KG1 (cell line): ENCODE data around the gene CMTM2.

ENCODE experiments used
- DNase-seq: peaks from one replicate; lab custom pipeline; 2025; lab: John Stamatoyannopoulos, UW

CMTM2 gene, protein sequence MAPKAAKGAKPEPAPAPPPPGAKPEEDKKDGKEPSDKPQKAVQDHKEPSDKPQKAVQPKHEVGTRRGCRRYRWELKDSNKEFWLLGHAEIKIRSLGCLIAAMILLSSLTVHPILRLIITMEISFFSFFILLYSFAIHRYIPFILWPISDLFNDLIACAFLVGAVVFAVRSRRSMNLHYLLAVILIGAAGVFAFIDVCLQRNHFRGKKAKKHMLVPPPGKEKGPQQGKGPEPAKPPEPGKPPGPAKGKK

DNA sequence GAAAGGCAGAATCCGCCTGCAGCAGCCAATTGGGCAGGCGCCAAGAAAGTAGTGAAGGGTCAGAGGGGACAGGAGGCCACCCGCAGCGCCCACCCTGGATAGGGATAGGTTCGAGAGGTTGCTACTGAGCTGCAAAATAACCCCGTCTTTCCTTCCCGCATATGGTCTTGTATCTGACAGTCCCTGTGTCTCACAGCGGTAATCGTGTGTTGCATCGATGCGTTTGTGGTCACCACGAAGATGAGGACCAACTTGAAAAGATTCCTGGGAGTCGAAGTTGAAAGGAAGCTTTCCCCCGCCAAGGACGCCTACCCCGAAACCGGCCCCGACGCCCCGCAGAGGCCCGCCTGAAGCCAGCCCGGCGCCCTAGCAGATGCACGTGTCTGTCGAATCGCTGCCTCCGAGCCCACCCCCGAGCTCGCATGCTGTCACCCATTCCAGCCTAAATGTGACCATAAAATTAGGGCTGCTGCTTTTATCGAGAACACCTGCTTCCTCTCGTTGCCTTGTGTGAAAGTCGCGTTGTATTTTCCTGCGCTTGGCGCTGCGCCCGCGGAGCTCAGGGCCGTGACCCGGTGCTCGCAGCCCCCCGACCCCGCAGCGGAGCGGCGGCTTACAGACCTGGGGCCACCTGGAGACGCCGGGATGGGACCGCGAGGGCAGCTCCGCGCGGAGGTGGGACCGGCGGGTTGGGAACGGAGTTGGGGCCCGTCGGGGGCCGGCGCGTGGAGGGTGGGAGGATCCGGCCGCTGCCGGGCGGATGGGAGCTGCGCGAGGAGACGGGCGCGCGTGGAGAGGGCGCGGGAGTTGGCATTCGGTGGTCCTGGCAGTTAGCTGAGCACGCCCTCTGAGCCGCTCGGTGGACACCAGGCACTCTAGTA, at the start of gene CMTM2:
Gene CMTM2 (plus strand): TSS at position 813 of the 881 bp plus-strand sequence. CDS start 145 bp downstream, outside the sequence.
- DNase-seq = no peak

DNA sequence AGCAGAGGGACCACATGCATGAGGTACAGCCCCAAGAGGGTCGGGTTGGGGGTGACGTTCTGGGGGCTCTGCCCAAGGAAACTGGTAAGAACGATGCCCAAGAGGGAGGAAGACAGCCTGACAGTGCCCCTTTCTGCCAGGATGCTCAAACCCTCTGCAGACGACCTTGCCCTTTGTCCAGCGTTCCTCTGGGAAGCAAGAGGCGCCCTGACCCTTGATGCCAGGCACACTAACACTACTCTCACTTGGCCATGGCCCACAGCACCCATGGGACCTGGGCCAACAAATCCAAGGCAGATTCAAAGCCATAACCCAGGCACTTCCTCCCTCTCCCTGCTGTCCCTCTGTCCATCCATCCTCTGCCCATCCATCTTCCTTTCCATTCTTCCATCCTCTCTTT, 49.8 kb upstream of the CMTM2 start:
- no peak for DNase-seq

DNA sequence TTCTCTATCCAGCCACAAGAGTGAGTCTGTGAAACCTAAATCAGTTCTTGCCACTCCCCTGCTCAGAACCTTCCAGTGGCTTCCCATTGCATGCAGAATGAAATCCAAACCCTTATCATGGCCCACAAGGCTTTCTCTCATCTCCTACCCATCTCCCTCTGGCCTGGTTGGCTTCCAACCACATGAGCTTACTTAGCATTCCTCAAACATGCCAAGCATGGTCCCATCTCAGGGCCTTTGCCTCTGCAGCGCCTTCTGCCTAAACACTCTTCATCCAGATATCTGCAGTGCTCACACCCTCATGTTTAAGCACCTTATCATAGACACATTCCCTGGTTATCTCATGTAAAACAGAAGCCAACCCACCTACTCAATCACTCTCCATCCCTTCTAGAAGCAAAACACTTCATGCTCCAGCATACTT, 44.9 kb upstream of the CMTM2 start:
- DNase-seq = no peak

DNA sequence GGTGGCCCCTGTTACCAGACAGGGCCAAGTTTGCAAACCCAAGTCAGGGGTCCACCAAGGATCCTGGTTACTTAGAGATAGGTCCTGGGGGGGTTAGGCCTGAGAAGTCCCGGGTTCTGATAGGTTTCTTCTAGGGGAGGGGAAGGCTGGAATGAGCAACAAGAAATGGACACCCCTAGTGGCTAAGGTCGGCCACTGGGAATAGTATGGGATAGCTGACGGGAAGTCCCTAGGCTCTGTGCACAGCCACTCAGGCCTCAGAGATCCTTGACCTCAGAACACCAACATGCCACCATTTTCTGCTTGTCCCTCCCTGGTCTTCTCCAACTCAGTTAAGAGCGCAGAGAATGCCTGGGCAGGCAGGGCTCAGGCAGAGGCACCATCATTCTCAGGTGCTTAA, 42.7 kb upstream of the CMTM2 start:
- DNase-seq = no peak

DNA sequence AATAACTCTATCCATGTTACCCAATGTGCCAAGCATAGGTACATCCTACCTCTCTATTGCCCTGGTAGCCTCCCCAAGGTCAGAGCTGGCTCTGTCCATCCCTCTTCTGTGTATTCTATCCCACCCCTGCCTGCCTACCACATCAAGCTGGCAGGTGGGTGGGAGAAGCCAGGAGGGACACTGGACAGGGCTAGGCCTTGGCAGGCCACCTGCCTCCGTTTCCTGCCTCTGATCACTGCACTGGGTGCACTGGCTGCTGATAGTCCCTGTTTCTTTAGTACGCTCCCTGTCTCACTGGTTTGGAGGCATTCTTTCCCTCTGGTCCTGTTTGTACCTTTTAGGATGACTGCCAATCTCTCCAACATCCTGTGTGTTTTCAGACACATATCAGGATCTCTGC, 42.0 kb upstream of the CMTM2 start:
- no peak for DNase-seq

DNA sequence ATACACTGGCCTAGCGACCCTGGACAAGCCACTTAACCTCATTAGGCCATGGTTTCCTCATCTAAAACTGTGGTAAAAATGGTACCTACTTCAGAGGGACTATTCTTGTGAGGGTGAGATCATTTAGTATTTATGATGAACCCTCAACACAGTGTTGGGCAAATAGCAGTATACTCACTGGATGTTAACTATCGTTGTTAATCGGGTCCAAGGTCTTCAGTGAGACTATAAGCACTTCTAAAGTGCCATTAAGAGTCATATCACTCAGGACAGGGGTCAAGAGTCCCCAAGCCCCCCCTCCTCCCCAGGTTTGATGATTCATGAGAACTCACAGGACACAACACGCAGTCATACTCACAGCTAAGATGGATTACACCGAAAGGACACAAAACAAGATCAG, 40.4 kb upstream of the CMTM2 start:
- no peak for DNase-seq

DNA sequence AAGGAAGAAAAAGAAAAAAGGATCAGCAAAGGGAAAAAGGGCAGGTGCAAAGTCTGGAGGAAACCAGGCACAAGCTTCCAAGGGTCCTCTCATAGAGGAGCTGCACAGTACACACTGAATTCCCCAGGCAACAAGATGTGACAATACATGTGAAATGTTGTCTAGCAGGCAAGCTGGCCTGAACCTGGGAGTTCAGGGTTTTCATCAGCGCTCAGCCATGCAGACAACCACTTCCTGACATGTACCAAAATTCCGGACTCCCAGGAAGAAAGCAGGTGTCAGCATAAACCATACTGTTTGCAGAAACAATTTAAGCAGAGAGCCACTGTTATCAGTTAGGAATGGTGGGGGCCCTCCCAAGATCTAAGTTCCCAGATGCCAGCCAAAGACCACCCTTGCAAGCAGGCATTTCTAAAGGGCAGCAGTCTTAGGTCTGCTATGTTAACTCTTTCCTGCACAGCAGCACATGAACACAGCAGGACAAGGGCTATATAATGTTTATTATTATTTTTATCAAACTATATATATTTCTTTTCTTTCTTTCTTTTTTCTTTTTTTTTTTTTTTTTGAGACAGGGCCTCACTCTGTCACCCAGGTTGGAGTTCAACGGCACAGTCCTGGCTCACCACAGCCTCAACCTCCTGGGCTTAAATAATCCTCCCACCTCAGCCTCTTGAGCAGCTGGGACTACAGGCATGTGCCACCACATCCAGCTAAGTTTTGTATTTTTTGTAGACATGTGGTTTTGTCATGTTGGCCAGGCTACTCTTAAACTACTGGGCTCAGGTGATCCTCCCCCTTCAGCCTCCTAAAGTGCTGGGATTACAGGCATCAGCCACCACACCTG, 39.4 kb upstream of the CMTM2 start:
- DNase-seq = no peak

DNA sequence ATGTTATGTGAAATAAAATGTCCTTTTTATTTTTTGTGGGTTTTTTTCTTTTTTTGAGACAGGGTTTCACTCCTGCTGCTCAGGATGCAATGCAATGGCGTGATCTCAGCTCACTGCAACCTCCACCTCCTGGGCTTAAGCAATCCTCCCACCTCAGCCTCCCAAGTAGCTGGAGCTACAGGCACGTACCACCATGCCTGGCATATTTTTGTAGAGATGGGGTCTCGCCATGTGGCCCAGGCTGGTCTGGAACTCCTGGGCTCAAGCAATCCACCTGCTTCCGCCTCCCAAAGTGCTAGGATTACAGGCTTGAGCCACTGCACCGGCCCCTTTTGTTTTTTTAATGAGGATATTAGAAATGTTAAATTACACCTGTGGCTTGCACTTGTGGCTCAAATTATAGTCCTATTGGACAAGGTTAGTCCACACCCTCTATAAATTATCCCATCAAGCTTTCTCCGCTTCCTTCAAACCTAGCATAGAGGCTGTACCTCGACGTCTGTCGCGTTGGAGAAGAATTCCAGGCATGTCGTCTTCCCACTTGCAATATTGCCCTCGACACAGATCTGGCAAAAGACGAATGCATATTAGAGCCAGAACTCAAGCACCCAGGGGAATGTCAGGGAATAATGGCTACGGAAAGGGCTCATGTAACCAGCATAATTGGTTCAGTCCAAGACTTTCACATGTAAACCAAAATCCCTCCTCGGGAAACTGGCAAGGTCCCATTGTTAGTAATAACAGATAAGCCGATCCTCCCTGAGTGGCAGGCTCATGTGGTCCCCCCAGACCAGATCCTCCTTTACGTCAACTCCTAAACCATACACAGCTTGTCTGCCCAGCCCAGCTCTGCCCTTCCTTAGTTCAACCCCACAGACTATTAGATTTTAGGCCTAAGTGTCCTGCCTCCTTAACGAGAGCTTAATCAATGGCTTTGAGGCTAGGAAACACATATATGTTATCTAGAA, 37.6 kb upstream of the CMTM2 start:
- DNase-seq = no peak

DNA sequence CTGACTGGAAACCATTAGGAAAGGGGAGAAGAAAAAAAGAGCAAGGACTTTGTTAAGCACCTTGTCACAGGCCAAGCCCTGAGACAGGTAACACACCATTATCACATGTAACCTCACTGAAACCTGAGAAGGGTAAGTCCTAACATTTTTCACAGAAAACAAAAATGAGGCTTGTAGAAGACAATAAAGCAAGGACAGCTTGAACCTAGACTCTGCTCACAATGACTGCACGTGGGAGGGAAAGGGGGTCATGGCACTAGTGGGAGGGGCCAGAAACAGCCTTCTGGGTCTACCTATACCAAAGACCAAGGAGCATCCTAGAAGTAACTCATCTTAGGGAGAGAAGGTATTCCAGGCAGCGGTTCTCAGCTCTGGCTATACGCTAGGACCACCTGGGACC, 36.9 kb upstream of the CMTM2 start:
- no peak for DNase-seq

DNA sequence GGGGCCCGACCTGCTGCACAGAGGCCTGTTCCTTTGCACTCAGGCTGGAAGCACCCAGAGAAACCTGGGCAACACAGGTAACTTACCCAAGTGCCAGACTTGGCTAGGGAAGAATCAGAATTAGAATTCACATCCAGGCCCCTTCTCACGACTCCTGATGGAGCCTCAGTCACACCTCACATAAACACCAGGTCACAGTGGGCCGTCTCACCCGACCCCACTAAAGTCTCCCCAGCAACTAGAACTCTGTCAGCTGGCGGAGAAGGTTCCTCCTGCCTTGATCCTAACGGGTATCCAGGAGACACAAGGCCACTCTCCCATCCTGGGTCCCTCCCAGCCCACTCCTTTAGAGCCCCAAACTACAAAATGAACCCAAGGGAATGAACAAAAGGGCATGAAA, 35.7 kb upstream of the CMTM2 start:
- DNase-seq = no peak

DNA sequence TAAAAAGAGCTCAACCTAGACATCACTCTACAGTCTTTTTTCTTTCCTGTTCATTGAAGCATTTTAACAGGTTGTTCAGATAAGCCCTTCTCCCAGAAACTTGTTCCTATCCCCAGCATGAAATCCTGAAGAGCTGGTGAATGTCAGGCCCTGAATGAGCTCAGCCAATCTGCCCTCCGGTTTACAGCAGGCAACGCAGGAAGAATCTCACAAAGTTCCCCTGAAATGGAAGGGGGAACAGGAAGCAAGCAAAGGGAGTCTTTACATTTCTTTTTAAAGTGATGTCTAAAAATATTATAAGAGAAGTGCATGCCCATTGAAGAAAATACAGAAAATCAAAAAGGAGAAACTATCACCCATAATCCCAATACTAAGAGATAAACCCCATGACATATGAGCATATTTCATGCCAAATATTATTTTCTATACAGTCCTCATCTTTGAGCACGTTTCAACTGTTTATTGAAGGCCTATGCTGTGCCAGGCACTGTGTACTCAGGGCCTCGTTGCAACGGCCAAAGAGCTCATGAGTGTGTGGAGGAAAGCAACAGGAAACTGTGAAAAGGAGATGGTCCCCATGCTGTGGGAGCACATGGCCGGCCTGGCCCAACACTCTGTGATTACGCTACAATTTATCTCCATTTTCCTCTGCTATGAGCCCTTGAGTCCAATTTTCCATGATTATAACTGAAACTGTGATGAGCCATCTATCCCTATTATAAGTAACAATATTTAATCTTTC, 35.1 kb upstream of the CMTM2 start:
- DNase-seq = no peak

DNA sequence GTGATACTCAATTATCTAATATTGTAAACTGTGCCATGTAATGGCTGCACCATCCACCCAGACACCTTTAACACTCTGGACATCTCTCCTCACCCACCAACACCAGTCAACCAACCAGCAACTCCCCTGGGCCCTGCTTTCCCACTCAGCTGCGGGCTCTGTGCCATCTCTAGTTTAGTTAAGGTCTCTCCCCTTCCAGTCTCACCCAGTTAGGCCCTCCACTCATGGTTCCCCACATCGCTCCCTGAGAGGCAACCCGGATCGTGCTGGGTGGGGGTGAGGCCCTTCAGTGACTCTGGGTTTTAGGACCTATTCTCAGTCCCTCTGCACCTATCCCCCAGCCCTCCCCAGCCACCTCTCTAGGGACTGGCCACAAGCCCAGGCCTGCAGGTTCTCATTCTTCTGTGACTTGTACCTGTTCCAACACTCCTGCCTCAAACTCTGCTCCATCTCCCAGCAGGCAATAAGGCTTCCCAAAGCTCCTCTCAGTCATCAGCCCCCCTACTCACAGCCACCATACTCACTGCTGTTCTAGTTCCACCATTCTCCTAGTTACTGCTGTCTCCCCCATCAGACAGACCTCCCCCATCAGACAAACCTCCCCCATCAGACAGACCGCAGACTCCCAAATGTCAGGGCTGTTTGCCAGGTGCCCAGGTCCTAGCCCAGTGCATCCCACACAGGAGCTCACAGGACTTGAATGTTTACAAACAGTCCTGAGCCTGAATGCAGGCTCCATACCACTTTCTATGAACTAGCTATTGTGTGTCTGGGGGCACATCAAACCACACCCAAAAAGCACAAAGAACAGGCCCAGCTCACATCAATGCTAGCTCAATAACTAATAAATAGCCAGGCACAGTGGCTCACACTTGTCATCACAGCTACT, 31.9 kb upstream of the CMTM2 start:
- no peak for DNase-seq

DNA sequence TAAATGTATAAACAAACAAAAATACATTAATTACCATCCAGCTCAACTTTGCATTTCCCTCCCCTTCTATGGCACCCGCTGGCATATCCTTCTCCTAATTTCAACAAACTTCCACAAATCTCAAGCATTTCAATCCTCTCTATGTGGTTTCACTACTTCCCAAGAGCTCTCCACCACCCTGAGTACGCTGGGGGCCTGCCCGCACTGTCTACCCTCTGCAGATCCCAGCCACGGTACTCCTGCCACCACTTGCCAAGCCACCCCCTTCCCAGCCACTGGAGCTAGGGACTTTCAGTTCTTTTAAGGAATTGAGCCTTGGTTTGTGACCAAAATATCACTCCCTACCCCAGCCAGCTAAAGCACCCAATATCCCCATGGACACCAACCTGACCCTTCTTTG, 31.2 kb upstream of the CMTM2 start:
- DNase-seq = no peak

DNA sequence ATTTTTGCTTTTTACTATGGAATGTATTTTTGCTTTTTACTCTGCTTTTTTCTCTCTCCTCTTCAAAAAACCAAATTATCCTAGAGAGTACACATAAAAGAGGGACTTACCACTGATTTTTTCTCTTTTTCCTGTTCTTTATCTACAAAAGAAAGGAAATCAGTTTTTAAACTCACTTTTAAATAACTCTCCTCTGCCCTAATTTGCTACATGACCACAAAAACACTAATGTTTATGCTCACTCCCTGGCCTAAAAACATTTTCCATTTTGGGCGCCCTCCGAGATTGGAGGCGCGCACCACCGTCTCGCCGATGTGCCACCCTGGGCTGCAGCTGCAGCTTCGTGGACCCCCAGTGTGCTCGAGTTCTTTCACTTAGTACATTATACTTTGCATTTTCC, 30.4 kb upstream of the CMTM2 start:
- no peak for DNase-seq

DNA sequence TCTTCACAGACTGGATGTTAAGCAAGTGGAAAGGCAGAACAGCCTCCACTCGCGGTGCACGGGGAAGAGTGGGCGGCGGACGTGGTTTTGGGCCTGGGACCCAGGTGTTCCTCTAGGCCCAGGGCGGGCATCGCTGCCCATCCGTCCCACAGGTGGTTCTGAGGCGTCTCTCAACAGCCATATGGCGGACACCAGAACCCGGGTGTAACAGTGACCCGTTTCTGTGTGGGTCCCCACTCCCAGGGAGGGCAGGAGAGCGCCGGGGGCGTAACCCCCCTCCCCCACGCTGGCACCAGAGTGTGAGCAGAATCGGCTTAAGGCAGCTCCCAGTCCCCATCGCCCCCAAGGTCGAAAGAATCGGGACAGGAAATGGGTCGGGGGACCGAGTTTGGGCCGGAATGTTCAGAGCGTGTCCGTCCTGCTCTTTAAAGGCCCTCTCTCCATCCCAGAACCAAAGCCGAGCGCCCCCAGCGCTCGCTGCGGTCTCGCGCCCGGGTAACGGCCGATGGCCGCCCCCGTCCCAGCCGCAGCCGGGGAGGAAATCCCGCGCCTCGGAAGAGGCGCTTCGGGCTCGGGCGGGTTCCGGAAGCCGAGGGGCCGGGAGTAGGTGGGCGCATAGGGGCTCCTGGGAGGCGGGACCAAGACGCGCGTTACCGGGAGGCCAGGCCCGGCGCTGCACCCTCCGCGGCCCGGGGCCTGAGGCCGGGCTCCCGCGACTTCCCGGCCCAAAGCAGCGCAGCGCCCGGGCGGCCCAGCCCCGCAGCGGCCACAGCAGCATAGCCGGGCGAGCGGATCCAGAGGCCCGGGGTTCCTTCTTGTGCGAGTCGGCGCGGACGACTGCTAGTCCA, 29.8 kb upstream of the CMTM2 start, which contains the start of gene TK2:
Gene TK2 (minus strand): TSS at position 839 of the 848 bp plus-strand sequence. CDS start 61 bp downstream, at position 778.
- DNase-seq = peak; percentile 41

DNA sequence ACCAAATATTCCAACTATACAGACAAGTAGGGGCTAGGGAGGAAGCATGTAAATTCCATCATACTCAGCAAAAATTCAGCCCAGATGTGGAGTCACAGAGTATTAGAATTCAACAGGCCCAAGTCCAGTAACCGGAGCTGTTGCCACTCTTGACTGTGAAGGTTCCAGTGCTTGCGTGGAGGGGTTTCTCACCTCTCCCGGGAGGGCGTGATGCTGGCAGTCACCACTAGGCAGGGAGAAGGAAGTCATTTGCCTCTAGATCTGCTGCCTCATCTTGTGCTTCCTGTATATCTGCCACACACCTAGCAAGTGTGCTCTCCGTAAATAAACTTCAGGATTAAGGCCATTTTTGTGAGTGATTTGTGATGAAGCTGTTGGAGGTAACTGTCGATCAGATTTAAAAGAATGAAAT, 27.9 kb upstream of the CMTM2 start:
- DNase-seq = peak; percentile 56

DNA sequence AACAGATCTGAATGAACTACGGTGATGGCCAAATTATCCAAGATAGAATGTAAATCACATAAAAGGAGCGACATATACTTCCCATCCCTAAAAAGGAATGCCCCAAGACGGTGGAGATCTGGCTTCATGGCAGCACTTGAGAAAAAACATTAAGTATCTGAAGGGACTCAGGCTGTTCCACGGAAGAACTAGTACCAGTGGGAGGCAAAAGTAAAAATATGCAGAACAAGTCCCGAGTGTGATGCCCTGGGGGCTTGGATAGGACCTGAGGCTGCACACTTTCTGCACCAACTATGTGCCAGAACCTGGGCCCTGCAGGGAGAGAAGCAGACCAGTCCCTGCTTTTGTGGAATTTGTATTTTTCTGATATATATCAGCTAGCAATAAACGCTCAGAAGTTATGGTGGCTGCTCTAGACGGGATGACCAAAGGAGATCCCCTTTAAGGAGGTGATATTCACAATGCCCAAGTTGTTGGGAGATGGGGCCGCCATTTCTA, 27.4 kb upstream of the CMTM2 start:
- DNase-seq = peak; percentile 56
